ENCODE results near the gene HECTD1.
"Not testable (repeated sequence)": the region's sequence is repeated elsewhere in the genome, so short reads cannot be mapped to it uniquely, and the experiment has no call there.

HECTD1 gene

DNA sequence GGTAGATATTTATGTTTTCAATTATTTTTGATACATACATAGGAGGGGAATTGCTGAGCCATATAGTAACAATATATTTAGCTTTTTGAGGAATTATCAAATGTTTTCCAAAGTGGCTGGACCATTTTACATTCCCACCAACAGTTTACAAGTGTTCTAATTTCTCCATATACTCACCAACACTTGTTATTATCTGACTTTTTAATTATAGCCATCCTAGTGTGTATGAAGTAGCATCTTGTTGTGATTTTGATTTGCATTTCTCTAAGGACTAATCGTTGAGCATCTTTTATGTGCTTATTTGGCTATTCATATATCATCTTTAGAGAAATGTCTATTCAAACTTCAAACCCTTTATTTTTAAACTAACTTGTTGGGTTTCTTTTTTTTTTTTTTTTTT, 17.2 kb upstream of the HECTD1 start:
- no peak for DNase-seq

DNA sequence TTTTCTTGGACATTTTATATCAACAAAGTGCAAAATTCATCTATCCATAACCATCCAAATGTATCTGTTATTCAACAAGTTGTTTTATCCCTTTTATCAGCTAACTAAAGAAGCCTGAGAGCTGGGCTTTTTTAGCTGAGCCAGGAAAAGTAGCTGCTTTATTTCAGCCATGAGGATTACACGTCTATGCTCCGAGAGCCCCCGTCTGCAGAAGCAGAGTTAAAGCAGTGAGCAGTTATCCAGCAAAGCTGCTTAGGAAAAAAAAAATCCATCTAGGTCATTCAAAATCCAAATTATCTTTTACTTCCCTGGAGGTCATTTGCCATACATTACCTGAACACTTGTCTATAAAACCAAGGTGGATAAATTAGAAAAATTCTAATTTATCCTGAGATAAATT, 15.7 kb upstream of the HECTD1 start:
- no peak for DNase-seq

DNA sequence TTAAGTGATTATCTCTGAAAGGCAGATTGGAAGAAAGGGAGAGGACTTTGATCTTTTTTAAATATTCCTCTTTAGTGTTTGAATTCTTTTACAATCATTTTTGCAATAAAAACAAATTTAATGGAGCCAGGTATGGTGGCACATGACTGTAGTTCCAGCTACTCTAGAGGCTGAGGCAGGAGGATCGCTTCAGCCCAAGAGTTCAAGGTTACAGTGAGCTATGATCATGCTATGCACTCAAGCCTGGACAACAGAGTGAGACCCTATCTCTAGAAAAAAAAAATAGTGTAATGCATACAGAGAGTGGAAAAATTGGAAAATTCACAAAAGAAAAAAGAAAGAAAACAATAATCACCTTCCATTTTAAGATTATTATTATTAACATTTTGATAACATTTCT, 15.2 kb upstream of the HECTD1 start:
- no peak for DNase-seq

DNA sequence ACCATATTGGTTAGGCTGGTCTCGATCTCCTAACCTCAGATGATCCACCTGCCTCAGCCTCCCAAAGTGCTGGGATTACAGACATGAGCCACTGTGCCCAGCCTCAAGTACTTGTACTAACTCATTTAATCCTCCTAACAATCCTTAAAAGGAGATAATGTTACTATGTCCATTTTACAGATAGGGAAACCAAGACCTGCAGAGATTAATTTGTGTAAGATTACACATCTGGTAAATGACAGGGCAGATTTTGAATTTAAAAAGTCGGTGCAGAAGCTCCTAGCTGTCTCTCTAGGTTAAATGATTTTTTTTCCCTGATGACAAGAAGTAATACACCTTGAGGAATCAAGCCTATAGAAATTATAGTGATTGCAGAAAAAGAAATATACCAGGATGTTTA, 13.7 kb upstream of the HECTD1 start:
- no peak for DNase-seq

DNA sequence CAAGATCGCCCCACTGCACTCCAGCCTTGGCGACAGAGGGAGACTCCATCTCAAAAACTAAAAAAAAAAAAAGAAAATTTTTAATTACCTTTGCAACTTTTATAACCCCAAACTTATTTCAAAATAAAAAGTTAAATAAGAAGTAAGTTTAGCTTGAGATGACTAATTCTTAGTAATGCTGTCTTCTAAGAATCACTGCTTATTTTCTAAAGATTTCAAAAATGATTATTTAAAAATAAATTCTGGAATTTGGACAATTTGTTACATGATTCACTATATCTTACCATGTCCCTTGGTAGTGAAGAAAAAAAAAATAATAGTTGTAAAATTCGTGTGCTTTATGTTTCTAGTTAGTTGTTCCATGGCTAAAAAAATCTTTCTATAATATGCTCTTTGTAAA, 11.6 kb upstream of the HECTD1 start:
- no peak for DNase-seq

DNA sequence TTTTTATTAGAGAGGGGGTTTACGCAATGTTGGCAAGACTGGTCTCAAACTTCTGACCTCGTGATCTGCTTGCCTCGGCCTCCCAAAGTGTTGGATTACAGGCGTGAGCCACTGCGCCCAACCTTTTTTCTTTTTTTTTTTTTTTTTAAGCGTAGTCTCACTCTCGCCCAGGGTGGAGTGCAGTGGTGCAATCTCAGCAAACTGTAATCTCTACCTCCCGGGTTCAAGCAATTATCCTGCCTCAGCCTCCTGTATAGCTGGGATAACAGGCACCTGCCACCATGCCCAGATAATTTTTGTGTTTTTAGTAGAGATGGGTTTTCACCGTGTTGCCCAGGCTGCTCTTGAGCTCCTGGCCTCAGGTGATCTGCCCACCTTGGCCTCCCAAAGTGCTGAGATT, 8.8 kb upstream of the HECTD1 start:
- no peak for DNase-seq

DNA sequence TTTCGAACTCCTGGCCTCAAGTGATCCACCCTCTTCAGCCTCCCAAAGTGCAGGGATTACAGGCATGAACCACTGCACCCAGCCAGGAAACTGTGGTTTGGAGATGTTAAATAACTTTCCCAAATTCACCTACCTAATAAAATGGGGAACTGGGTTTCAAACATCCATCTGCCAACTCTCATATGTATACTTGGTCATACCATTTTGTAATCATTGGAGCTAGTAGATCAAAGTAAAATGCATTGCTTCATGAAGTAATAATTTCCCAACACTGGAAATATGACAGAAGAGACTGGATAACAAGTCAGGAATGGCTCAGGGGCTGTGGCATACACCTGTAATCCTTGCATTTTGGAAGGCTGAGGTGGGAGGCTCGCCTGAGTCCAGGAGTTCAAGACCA, 5.3 kb upstream of the HECTD1 start:
- DNase-seq = no peak

DNA sequence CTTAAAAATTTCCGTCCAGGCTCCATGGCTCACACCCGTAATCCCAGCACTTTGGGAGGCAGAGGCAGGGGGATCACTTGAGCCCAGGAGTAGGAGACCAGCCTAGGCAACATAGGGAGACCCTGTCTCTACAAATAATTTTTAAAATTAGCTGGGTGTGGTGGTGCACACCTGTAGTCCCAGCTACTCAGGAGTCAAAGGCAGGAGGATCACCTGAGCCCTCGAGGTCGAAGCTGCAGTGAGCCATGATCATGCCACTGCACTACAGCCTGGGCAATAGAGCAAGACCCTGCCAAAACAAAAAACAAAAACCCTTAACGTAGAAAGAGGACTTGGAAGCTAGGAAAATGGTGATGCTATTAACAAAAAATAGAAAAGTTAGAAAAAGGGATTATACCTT, 2.0 kb upstream of the HECTD1 start:
- DNase-seq = no peak

DNA sequence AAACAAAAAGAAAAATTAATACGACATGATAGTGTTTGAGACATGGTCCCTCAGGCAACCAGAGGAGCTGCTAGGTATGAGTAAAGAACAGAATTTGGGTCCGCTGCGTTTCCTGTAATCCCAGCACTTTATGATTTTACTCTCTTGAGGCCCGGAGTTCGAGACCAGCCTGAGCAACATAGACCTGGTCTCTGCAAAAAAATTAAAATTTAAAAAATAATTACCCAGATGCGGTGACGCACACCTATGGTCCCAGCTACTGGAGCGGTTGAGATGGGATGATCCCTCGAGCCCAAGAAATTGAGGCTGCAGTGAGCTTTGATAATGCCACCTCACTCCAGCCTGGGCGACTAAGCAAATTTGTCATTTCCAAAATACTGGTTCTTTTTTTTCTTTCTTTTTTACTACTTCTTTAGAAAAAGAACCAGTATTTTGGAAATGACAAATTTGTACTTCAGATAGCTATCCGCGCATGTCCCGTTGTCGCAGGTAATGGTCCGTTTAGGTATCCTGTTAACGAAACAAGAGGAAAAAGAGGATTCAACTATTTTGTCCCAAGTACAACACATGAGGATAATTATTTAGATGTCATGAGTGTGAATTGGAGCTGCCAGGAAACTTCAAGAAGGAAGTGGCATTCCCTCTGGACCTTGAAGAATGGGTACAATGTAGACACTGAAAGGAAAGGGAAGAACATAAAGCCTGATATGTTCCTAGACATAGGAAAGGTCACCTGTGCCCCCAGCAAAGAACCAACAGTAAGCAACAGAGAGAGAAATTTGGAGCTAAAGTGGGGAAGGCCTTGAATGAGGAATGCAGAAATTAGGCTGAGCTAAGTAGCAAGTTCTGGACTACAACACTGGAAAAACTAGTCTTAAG, 1.2 kb upstream of the HECTD1 start:
- peak; percentile 78 for DNase-seq

DNA sequence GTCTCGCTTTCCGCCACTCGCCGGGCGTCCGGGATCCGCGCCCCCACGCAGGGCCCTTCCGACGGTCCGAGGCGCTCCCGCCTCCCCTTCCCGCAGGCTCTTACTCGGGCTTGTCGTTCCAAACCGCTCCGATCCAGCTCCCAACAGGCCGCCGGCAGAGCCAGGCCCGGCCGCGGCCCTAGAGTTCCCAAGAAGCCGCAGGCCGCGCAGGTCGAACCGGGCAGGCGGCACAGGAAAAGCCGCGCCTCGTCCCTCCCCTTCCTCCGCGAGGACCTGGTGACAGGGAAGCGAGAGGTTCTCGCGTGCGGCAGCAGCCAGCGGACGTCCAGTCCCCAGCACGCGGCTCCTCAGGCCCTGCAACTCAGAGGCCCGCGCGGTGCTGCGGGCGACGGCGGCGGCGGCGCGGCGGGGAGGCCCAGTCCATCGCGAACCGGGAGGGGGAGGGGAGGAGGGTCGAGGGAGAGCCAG, 272 bp downstream of the HECTD1 start:
- no peak for DNase-seq

DNA sequence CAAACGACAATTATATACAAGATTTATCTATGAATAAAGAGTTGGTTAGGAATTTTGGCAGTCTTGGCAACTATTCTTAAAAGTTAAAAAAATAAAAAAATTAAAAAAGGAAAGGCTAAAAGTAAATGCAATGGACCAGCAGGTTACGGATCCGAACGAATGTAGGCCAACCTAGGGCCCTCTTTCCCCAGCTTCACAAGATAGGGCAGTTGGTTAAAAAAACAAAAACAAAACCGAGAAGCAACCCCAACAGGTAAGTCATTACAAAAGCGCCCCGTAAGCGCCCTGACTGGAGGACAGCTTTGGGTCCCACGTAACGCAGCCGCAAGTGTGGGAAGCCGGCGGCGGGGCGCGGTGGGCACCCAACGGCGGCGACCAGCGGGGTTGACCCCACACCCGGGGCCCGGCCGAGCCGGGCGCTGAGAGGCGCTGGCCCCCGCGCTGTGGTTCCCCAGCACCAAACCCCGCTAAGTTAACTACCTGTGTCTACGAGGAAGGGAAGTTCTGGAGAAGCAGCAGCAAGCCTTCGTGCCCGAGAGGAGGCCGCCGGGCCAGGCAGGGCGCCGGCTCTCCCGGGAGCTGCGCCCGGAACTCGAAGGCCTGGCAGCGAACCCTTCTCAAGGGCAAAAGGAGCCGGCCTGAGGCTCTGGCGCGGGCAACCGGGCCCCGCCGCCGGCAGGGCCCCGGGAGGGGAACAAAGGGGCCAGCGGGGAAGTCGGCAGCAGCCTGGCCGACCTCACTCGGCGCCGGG, 882 bp downstream of the HECTD1 start:
- DNase-seq = peak; percentile 24

DNA sequence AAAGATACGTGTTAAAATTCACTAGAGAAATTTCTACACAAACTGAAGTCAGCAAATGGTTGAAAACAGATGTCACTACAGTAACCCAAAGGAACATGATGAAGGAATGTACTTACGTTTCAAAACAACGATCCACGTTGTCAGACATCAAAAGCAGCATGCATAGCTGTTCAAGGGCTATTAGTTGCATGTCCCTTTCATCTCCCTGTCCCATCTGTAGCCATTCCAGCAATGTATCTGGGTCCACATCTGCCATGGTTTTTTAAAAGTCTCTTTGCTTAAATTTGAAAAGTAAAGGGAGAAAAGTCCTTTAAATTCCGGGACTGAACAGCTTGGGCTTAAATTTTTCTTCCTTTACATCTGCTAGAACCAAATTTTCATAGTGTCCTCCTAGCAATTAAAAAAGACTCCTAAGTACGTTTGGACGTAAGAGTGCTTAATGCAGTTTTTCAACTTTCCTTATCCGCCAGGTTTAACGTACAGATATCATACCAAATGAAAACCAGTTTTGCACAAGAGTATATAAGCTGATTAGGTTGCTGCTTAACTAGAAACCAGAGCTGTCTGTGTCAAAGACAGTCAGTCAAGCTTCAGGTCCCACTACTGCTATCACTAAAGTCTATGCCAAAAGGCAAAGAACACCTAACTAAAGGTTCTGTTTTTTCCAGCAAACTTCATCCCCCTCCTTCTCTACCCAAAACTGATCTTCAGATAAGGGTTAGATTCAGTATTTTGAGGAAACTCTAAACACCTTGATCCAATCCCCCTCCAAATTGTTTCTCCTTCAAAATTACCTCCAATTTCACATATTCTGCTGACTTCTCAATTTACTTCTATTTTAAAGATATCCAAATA, 1.7 kb downstream of the HECTD1 start:
- DNase-seq = peak; percentile 12

DNA sequence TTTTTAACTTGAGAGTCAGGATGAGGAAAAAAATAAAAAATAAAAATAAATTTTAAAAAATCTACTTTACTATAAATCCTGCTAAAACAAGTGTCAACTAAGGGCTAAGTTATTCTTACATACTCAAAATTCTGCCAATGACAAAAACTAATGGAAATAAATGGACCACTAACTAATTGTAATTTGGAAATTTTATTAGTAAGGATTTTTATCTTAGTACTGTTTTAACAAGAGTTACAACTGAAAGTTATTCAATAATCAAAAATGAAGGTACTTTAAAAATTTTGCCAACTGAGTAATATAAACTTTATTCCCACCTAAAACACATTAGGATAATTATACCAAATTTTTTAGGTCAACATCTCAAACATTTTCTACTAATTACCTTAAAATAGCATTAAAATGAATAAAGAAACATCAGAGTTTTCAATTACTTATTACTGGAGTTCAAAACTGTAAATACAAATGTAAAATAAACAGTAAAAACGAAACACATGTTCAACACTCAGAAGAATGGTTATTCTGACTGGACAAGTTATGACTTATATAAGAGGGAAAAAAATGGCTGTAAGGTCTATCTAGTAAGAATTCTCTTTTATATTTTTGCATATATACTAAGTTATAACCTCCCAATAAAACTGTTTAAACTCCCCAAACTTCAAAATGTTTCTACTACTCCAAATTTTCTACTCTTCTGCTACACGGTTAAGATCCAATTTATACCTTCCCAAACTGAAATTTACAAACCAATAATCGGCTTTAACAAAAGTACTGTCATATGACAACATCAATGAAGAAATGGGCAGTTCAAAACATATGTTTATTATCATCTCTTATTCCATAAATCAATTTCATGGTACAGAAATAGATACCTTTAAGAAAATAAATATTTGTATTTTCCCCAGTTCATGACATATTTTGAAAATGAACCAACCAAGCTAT, 2.7 kb downstream of the HECTD1 start:
- no peak for DNase-seq

DNA sequence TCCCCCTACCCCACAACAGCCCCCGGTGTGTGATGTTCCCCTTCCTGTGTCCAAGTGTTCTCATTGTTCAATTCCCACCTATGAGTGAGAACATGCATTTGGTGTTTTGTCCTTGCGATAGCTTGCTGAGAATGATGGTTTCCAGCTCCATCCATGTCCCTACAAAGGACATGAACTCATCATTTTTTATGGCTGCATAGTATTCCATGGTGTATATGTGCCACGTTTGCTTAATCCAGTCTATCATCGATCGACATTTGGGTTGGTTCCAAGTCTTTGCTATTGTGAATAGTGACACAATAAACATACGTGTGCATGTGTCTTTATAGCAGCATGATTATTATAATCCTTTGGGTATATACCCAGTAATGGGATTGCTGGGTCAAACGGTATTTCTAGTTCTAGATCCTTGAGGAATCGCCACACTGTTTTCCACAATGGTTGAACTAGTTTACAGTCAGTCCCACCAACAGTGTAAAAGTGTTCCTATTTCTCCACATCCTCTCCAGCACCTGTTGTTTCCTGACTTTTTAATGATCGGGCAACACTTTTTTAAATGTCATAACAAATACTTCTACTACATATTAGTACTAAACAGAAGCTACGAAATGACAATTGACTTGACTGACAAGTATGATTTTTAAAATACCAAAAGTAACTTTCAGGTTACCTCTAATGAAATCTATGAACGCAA, 3.5 kb downstream of the HECTD1 start:
- DNase-seq = not testable (repeated sequence)

DNA sequence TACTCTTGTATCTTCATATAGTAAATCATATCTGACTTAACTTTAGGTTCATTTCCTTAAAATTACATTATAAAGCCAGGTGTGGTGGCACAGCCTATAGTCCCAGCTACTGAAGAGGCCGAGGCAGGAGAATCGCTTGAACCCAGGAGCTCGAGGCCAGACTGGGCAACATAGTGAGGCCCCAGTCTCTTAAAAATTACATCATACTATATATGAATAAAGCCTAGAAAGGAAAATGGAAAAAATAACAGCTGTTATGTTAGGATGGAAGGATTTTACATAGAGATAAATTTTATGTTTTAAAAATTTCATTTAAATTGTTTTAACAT, 4.2 kb downstream of the HECTD1 start:
- DNase-seq = no peak

DNA sequence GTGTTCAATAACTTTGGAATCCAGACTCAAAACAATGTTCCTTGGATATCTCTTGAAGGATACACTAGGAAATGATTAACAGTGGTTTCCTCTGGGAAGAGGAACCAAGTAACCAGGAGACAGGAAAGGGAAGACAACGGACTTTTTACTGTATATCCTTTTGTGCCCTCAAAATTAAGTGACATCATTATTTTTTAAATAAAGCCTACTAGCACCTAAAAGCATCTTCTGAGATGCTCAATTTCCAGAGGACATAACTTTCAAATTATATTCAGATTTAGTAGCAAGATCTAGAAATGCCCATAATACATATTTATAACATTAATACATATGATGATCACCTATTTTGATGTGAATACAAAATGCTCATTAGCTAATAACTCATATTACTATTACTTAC, 6.5 kb downstream of the HECTD1 start:
- DNase-seq = no peak

DNA sequence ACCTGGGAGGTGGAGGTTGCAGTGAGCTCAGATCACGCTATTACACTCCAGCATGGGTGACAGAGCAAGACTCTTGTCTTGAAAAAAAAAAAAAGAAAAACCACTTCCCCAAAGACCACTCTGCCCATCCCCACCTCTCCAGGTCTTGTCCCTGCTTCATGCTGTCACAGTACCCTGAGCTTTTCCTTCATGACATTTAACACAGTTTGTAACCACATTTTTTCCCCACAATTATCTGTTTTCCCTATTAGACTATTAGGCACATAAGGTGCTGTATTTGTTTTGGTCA, 6.9 kb downstream of the HECTD1 start:
- DNase-seq = no peak

DNA sequence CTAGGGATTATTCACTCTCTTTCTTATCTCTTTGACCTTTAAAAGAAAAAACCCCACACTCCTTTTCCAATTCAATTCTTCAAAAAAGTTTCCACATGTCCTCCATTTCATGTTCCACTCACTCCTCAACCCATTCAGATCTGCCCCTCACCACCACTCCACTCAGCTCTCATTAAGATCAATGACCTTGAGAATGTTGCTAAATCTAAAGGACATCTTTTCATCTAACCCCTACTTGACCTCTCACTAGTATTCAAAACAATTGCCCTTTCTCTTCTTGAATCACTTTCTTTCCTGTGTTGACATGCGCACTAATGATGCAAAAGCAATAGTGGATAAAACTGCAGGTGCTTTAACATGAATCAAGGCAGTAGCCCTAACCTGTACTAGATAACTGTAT, 9.9 kb downstream of the HECTD1 start:
- DNase-seq = no peak

DNA sequence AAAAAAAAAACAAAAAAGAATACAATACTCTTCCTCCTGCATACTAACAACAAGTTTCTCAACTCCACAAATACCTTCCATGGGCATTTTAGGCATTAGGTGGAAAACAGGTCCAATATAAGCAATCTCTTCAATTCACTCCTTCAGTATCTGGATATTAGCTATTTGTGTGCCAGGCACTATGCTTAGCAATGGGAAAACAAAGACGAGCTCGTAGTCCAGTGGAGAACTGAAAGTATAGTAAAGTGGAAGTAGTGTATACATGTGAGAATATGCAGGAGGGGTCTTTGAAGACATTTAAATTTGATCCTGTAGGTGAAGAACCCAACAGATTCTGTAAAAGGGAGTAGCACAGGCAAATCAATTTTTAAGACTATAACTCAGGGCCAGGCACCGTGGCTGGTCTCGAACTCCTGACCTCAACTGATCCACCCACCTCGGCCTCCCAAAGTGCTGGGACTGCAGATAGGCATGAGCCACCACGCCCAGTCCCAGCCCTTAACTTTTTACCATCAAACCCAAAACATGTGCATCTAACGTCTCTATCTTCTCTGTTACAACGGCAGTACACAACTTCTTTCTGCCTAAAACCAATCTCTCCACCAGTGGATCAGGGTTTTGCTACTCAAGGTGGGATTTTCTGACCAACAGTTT, 10.6 kb downstream of the HECTD1 start:
- no peak for DNase-seq

DNA sequence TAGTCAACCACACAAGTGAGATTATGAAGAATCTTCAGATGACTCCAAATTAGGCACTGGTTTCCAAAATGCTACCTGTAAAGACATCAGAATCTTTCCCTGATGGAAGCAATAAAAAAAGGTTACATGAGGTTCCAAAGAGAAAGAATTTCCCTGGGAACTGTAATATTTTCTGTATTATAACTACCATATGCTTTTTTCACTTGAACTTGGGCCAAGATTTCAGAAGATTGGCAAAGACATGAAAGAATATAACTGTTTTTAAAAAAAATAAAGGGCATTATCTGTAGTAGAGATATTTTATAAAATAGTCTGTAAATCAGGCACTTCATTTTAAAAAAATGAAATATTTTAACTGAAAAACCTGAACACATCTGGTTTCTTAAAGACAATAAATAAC, 12.9 kb downstream of the HECTD1 start:
- no peak for DNase-seq

DNA sequence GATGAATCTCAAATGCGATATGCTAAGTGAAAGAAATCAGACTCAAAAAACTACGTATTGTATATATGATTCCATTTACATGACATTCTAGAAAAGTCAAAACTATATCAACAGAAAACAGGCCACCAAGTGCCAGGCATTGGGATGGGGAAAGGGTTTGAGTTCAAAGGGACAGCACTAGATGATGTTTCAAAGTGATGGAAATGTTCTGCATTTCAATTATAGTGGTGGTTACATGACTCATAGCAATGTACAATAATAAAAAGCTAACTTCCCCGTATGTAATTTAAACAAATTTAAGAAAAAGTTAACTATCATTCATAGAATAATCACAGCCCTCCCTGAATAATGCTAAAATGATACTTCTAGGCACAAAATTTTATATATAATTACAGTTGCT, 13.5 kb downstream of the HECTD1 start:
- no peak for DNase-seq

All from NCI-H2227 treated with DMSO at 0.1 percent for 48 hours (cell line).